OCI-LY7 (cell line): Measurements from ENCODE around the gene DYDC1. TPM values are rescaled to one million over a fixed set of nuclear protein-coding genes. Genes with fewer than 3 reads are reported as not detected.

Source experiments
- BruUV-seq: library from RNA; stranded (reverse); fragments of 400-500 nt; replicated peaks from 2 replicates; lab custom pipeline; 2021; lab: Mats Ljungman, UMichigan
- CTCF ChIA-PET: fragments of 300-600 bp; sonication (Branson Sonifier 250); formaldehyde crosslinking; loops from one replicate; lab custom pipeline; 2022; ENCODE audit warnings: antibody characterized with exemption; ENCODE audit not compliant: unreplicated experiment; lab: Charles Lee
- POLR2A ChIA-PET: fragments of 300-600 bp; sonication (Branson Sonifier 250); formaldehyde crosslinking; loops from one replicate; lab custom pipeline; 2022; ENCODE audit warnings: antibody characterized with exemption; lab: Charles Lee
- DNase-seq: peaks from one replicate; pipeline ENCODE4 v3.0.0-alpha.2; 2015; ENCODE audit warnings: low spot score
- H2AFZ ChIP-seq: fragments of 200-600 bp; sonication (generic), shearing (Covaris generic); 2 replicates; pipeline ENCODE4 v1.6.1; 2014; ENCODE audit warnings: mild to moderate bottlenecking, antibody characterized with exemption, low read length, moderate library complexity
- H3K27ac ChIP-seq: fragments of 200-600 bp; sonication (generic); 2 replicates; pipeline ENCODE4 v1.5.1; 2014; ENCODE audit warnings: mixed run types, low read depth, mild to moderate bottlenecking, moderate library complexity, low read length, inconsistent platforms; ENCODE audit not compliant: poor library complexity, severe bottlenecking
- H3K36me3 ChIP-seq: fragments of 200-600 bp; sonication (generic); 2 replicates; pipeline ENCODE4 v1.6.1; 2014; ENCODE audit warnings: mild to moderate bottlenecking, antibody characterized with exemption, low read length, moderate library complexity, mixed read lengths; ENCODE audit not compliant: insufficient read depth
- H3K4me1 ChIP-seq: fragments of 200-600 bp; sonication (generic); 2 replicates; pipeline ENCODE4 v1.5.1; 2014; ENCODE audit warnings: mild to moderate bottlenecking, low read length; ENCODE audit not compliant: insufficient read depth, poor library complexity, severe bottlenecking
- H3K4me2 ChIP-seq: fragments of 200-600 bp; sonication (generic); 2 replicates; pipeline ENCODE4 v1.6.1; 2014; ENCODE audit warnings: mild to moderate bottlenecking, low read length
- H3K4me3 ChIP-seq: fragments of 200-600 bp; sonication (generic); 2 replicates; pipeline ENCODE4 v1.5.1; 2014; ENCODE audit warnings: mild to moderate bottlenecking, low read depth, low read length; ENCODE audit not compliant: poor library complexity, severe bottlenecking
- H3K79me2 ChIP-seq: fragments of 200-600 bp; sonication (generic); 2 replicates; pipeline ENCODE4 v1.6.1; 2016; ENCODE audit warnings: low read depth, mild to moderate bottlenecking, low read length, moderate library complexity, mixed read lengths; ENCODE audit not compliant: insufficient read depth
- H3K9me2 ChIP-seq: fragments of 200-600 bp; sonication (generic); 2 replicates; pipeline ENCODE4 v1.6.1; 2016; ENCODE audit warnings: mild to moderate bottlenecking, low read length, mixed read lengths; ENCODE audit not compliant: insufficient read depth
- H3K9me3 ChIP-seq: fragments of 200-600 bp; sonication (generic); 2 replicates; pipeline ENCODE4 v1.6.1; 2014; ENCODE audit warnings: mild to moderate bottlenecking, mixed run types, low read length, mixed read lengths
- H4K20me1 ChIP-seq: fragments of 200-600 bp; sonication (generic); 2 replicates; pipeline ENCODE4 v1.6.1; 2014; ENCODE audit warnings: mild to moderate bottlenecking, antibody characterized with exemption, low read length, moderate library complexity, mixed read lengths; ENCODE audit not compliant: insufficient read depth
- CTCF ChIP-seq: fragments of 200-600 bp; sonication (generic); conservative IDR thresholded peaks from 2 replicates; pipeline ENCODE4 v1.5.1; 2014; ENCODE audit warnings: mild to moderate bottlenecking, antibody characterized with exemption, low read length, moderate library complexity, mixed read lengths
- EZH2phosphoT487 ChIP-seq: fragments of 200-600 bp; sonication (generic); IDR thresholded peaks from 2 replicates; pipeline ENCODE4 v1.6.1; 2018; ENCODE audit warnings: low read depth, borderline replicate concordance, mild to moderate bottlenecking, mixed run types, antibody characterized with exemption, low read length, moderate library complexity, mixed read lengths
- intact Hi-C: fragments of 100-400 bp; cut with micrococcal nuclease; formaldehyde crosslinking; loops from one replicate; pipeline ENCODE4 v1.10.0; 2022; ENCODE audit not compliant: unreplicated experiment
- total RNA-seq, 2 experiments: library from RNA; depleted of rRNA in 1 of 2; stranded (reverse); fragments of >200 nt in 1 of 2; shearing (Covaris generic) in 1 of 2; gene quantifications; 2 replicates each; pipeline ENCODE4 v1.2.3, GENCODE V29; 2014 to 2022

Gene DYDC1
- total RNA-seq, 2 experiments from 2014 or later, result not detected

- Histone ChIP-seq H3K9me2 (no peaks in the 10 kb centered on the region), H3K79me2 (no peaks in the 10 kb centered on the region), H3K4me2 (no peak overlapping the region), H4K20me1 (no peaks in the 10 kb centered on the region), H3K36me3 (no peaks in the 10 kb centered on the region), H3K27ac (no peak overlapping the region), H3K4me3 (no peak overlapping the region), H3K4me1 (no peaks in the 10 kb centered on the region), H2AFZ (no peak overlapping the region), H3K9me3 (no peaks in the 10 kb centered on the region)
- no peak for DNase-seq
- intact Hi-C loops, result no loop called here
- CTCF ChIA-PET, result no interaction called here
- POLR2A ChIA-PET, result interaction anchor here (0.6 kb wide), 1 partner anchor 60 kb away, joined by 3 read pairs; no protein-coding TSS in a partner anchor
- no TSS peak for BruUV-seq
- TF ChIP-seq CTCF (no peak), EZH2phosphoT487 (no peak)
Measured at GRCh38 chr10:80405035-80405434, 48.5 kb upstream of the DYDC1 start.

GRCh38 chr10:80400136-80400804 is 43.7 kb upstream of the DYDC1 start:
- Histone ChIP-seq H3K79me2 (no peaks in the 10 kb centered on the region), H3K9me2 (no peaks in the 10 kb centered on the region), H4K20me1 (no peaks in the 10 kb centered on the region), H3K9me3 (no peaks in the 10 kb centered on the region), H3K4me1 (no peaks in the 10 kb centered on the region), H3K4me3 (no peak overlapping the region), H3K36me3 (no peaks in the 10 kb centered on the region), H3K27ac (no peak overlapping the region), H2AFZ (no peak overlapping the region), H3K4me2 (no peak overlapping the region)
- DNase-seq, result no peak
- ChIA-PET CTCF (no interaction called here), POLR2A (no interaction called here)
- TF ChIP-seq CTCF (no peak), EZH2phosphoT487 (no peak)
- BruUV-seq, result no TSS peak
- intact Hi-C loops, result no loop called here

GRCh38 chr10:80397014-80397413 is 40.5 kb upstream of the DYDC1 start:
- H3K9me2 ChIP-seq, result no peaks in the 10 kb centered on the region
- no peaks in the 10 kb centered on the region for H3K36me3 ChIP-seq
- H3K9me3 ChIP-seq, result no peaks in the 10 kb centered on the region
- H3K4me1 ChIP-seq, result no peaks in the 10 kb centered on the region
- DNase-seq, result no peak
- H2AFZ ChIP-seq, result no peak overlapping the region
- no TSS peak for BruUV-seq
- no peak overlapping the region for H3K4me2 ChIP-seq
- CTCF ChIA-PET, result no interaction called here
- intact Hi-C loops, result no loop called here
- H4K20me1 ChIP-seq, result no peaks in the 10 kb centered on the region; the same call in 1 of the 2 replicates
- H3K27ac ChIP-seq, result no peak overlapping the region
- POLR2A ChIA-PET, result no interaction called here
- no peak overlapping the region for H3K4me3 ChIP-seq
- H3K79me2 ChIP-seq, result no peaks in the 10 kb centered on the region
- TF ChIP-seq EZH2phosphoT487 (no peak), CTCF (no peak)
